Karpas-422 (cell line): ENCODE data around the gene TTC33. TPM values are rescaled to one million over a fixed set of nuclear protein-coding genes. Genes with fewer than 3 reads are reported as not detected.

Source experiments
- DNase-seq: peaks from one replicate; pipeline ENCODE4 v3.0.0-alpha.2; 2015
- H2AFZ ChIP-seq: fragments of 200-600 bp; sonication (generic); 2 replicates; pipeline ENCODE4 v1.6.1; 2014; ENCODE audit warnings: antibody characterized with exemption, low read length, mixed read lengths
- H3K27ac ChIP-seq: fragments of 200-600 bp; sonication (generic); 2 replicates; pipeline ENCODE4 v1.5.1; 2014; ENCODE audit warnings: mild to moderate bottlenecking, low read length, moderate library complexity
- H3K27me3 ChIP-seq: fragments of 200-600 bp; sonication (generic); 2 replicates; pipeline ENCODE4 v1.6.1; 2014; ENCODE audit warnings: low read length, mixed read lengths
- H3K36me3 ChIP-seq: fragments of 200-600 bp; sonication (generic); 2 replicates; pipeline ENCODE4 v1.6.1; 2014; ENCODE audit warnings: low read length, mixed read lengths; ENCODE audit not compliant: insufficient read depth
- H3K4me1 ChIP-seq: fragments of 200-600 bp; sonication (generic); 2 replicates; pipeline ENCODE4 v1.6.1; 2014; ENCODE audit warnings: mild to moderate bottlenecking, low read length, mixed read lengths
- H3K4me2 ChIP-seq: fragments of 200-600 bp; sonication (generic); 2 replicates; pipeline ENCODE4 v1.6.1; 2014; ENCODE audit warnings: low read length, low read depth, mild to moderate bottlenecking; ENCODE audit not compliant: poor library complexity, severe bottlenecking
- H3K4me3 ChIP-seq: fragments of 200-600 bp; sonication (generic); 2 replicates; pipeline ENCODE4 v1.5.1; 2014; ENCODE audit warnings: mild to moderate bottlenecking, antibody characterized with exemption, low read length, mixed read lengths
- H3K79me2 ChIP-seq: fragments of 200-600 bp; sonication (generic); 2 replicates; pipeline ENCODE4 v1.6.1; 2014; ENCODE audit warnings: mild to moderate bottlenecking, low read length, mixed read lengths
- H3K9ac ChIP-seq: fragments of 200-600 bp; sonication (generic); 2 replicates; pipeline ENCODE4 v1.6.0; 2014; ENCODE audit warnings: low read length
- H3K9me2 ChIP-seq: fragments of 200-600 bp; sonication (generic), shearing (Covaris generic); replicated peaks from 2 replicates; pipeline ENCODE4 v1.6.0; 2014; ENCODE audit warnings: mild to moderate bottlenecking, low read length, moderate library complexity; ENCODE audit not compliant: insufficient read depth
- H3K9me3 ChIP-seq: fragments of 300-700, 200-600 bp; sonication (generic); 2 replicates; pipeline ENCODE4 v1.6.1; 2014; ENCODE audit warnings: low read length, mixed read lengths
- H4K20me1 ChIP-seq: fragments of 200-600 bp; sonication (generic); 2 replicates; pipeline ENCODE4 v1.6.1; 2014; ENCODE audit warnings: mild to moderate bottlenecking, antibody characterized with exemption, low read length, low read depth; ENCODE audit not compliant: insufficient read depth
- total RNA-seq: library from RNA; depleted of rRNA; stranded (reverse); fragments of >200 nt; shearing (Covaris generic); gene quantifications from 2 replicates; pipeline ENCODE4 v1.2.3, GENCODE V29; 2014; ENCODE audit warnings: low replicate concordance

Gene TTC33
- total RNA-seq, 1 experiment from 2014 or later, result 18.5 TPM

- Histone ChIP-seq H3K9me2 (no peaks in the 10 kb centered on the region), H3K27me3 (no peaks in the 10 kb centered on the region), H3K4me3 (no peak overlapping the region), H2AFZ (no peak overlapping the region), H3K9ac (no peak overlapping the region), H3K79me2 (no peaks in the 10 kb centered on the region), H3K9me3 (no peaks in the 10 kb centered on the region), H3K4me1 (no peaks in the 10 kb centered on the region), H3K4me2 (no peak overlapping the region), H3K36me3 (no peaks in the 10 kb centered on the region), H3K27ac (no peak overlapping the region), H4K20me1 (no peaks in the 10 kb centered on the region)
- no peak for DNase-seq
Observed at GRCh38 chr5:40560474-40561110, 195.2 kb downstream of the TTC33 start.

GRCh38 chr5:40559306-40559705, 196.5 kb downstream of the TTC33 start:
- no peaks in the 10 kb centered on the region for H3K9me2 ChIP-seq
- DNase-seq, result no peak
- H2AFZ ChIP-seq, result no peak overlapping the region
- H3K27me3 ChIP-seq, result no peaks in the 10 kb centered on the region
- no peaks in the 10 kb centered on the region for H4K20me1 ChIP-seq
- H3K36me3 ChIP-seq, result no peaks in the 10 kb centered on the region
- H3K4me1 ChIP-seq, result no peaks in the 10 kb centered on the region
- no peak overlapping the region for H3K4me2 ChIP-seq
- H3K79me2 ChIP-seq, result no peaks in the 10 kb centered on the region
- H3K4me3 ChIP-seq, result no peak overlapping the region
- H3K27ac ChIP-seq, result no peak overlapping the region
- H3K9ac ChIP-seq, result no peak overlapping the region
- no peaks in the 10 kb centered on the region for H3K9me3 ChIP-seq

GRCh38 chr5:40557501-40557900, 198.3 kb downstream of the TTC33 start:
- Histone ChIP-seq H2AFZ (no peak overlapping the region), H3K9me2 (no peaks in the 10 kb centered on the region), H4K20me1 (no peaks in the 10 kb centered on the region)

GRCh38 chr5:40556811-40557210, 198.9 kb downstream of the TTC33 start:
- H3K9ac ChIP-seq, result no peak overlapping the region
- DNase-seq, result no peak
- no peaks in the 10 kb centered on the region for H3K9me3 ChIP-seq

More at GRCh38 chr5:40557501-40557900, 198.3 kb downstream of the TTC33 start:
- Histone ChIP-seq H3K9me3 (no peaks in the 10 kb centered on the region), H3K9ac (no peak overlapping the region), H3K4me1 (no peaks in the 10 kb centered on the region), H3K4me3 (no peak overlapping the region), H3K79me2 (no peaks in the 10 kb centered on the region), H3K27me3 (no peaks in the 10 kb centered on the region), H3K36me3 (no peaks in the 10 kb centered on the region), H3K27ac (no peak overlapping the region), H3K4me2 (no peak overlapping the region)
- no peak for DNase-seq

DNA sequence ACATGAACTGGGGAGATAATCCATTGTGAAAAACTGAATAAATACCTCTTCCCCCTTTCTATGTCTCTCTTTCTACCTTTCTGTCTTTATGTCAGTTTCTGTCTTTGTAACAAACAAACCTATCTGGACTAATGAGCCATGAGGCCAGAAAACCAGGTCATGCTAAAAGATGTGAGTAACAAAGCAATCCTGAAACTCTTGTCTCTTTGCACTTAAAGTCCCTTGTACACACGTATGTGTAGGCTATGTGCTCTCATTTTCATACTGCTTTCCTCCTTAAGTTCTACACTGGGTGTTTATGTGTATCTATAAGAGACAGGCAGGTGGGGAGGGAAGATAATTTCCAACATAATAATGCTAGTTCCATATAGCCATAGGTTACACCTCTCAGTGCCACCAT, 199.9 kb downstream of the TTC33 start:
- Histone ChIP-seq H3K27ac (no peak overlapping the region), H3K4me2 (no peak overlapping the region), H2AFZ (no peak overlapping the region), H3K79me2 (no peaks in the 10 kb centered on the region), H3K9ac (no peak overlapping the region), H3K9me2 (no peaks in the 10 kb centered on the region), H3K9me3 (no peaks in the 10 kb centered on the region), H3K4me3 (no peak overlapping the region), H3K36me3 (no peaks in the 10 kb centered on the region), H4K20me1 (no peaks in the 10 kb centered on the region), H3K27me3 (no peaks in the 10 kb centered on the region), H3K4me1 (no peaks in the 10 kb centered on the region)
- DNase-seq, result no peak

More at GRCh38 chr5:40556811-40557210, 198.9 kb downstream of the TTC33 start:
- no peak overlapping the region for H3K4me2 ChIP-seq
- H2AFZ ChIP-seq, result no peak overlapping the region
- H3K9me2 ChIP-seq, result no peaks in the 10 kb centered on the region
- H3K4me3 ChIP-seq, result no peak overlapping the region
- no peaks in the 10 kb centered on the region for H3K79me2 ChIP-seq
- H3K36me3 ChIP-seq, result no peaks in the 10 kb centered on the region
- H3K27ac ChIP-seq, result no peak overlapping the region
- no peaks in the 10 kb centered on the region for H3K27me3 ChIP-seq
- H3K4me1 ChIP-seq, result no peaks in the 10 kb centered on the region
- H4K20me1 ChIP-seq, result no peaks in the 10 kb centered on the region

DNA sequence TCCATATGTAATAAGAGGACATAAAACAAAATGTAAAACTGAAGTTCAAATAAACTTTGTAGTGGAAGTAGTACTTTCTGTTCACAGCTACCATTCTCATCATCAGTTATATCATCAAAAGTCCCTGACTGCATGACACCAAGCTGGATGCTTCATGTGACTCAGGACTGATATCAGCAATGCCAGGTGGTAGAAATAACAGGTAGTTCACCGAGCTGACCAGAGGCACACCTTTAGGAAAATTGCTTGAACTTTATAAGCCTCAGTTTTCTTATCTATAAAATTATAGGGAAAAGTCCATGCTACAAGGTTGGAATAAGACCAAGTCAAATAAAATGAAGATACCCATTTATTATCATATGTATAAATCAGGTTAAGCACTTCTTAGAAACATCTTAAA, 200.9 kb downstream of the TTC33 start:
- H3K9me2 ChIP-seq, result no peaks in the 10 kb centered on the region
- no peak for DNase-seq
- no peaks in the 10 kb centered on the region for H3K79me2 ChIP-seq
- H3K36me3 ChIP-seq, result no peaks in the 10 kb centered on the region
- no peak overlapping the region for H3K4me3 ChIP-seq
- no peak overlapping the region for H3K27ac ChIP-seq
- no peaks in the 10 kb centered on the region for H3K27me3 ChIP-seq
- no peaks in the 10 kb centered on the region for H3K4me1 ChIP-seq
- H3K9ac ChIP-seq, result no peak overlapping the region
- no peaks in the 10 kb centered on the region for H4K20me1 ChIP-seq
- no peak overlapping the region for H3K4me2 ChIP-seq
- H3K9me3 ChIP-seq, result no peaks in the 10 kb centered on the region
- no peak overlapping the region for H2AFZ ChIP-seq

DNA sequence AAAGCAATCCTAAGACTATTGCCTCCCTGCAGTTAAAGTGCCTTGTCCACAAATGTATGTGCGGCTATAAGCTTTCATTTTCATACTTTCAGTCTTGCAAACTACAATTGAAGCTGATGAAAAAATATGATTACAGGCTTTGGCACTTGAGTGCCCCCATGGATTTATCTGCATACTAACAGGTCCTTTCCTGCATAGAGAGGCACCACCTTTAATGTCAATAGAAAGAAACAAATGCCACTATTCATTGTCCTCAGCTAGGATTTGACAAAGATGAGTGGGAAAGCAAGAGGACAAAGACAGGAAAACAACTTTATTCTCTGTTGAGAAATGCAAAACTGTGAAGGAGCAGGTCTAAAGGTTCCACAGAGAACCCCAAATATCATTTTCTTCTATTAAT, 201.7 kb downstream of the TTC33 start:
- H3K9ac ChIP-seq, result no peak overlapping the region

GRCh38 chr5:40552981-40553380, 202.8 kb downstream of the TTC33 start:
- Histone ChIP-seq H3K4me2 (no peak overlapping the region), H3K9me3 (no peaks in the 10 kb centered on the region), H4K20me1 (no peaks in the 10 kb centered on the region), H3K9me2 (no peaks in the 10 kb centered on the region), H3K9ac (no peak overlapping the region), H3K79me2 (no peaks in the 10 kb centered on the region), H3K4me1 (no peaks in the 10 kb centered on the region), H3K4me3 (no peak overlapping the region), H3K27ac (no peak overlapping the region), H2AFZ (no peak overlapping the region), H3K27me3 (no peaks in the 10 kb centered on the region), H3K36me3 (no peaks in the 10 kb centered on the region)
- DNase-seq, result no peak

More for the DNA sequence above, 201.7 kb downstream of the TTC33 start:
- Histone ChIP-seq H3K4me2 (no peak overlapping the region), H3K36me3 (no peaks in the 10 kb centered on the region), H2AFZ (no peak overlapping the region), H4K20me1 (no peaks in the 10 kb centered on the region), H3K27ac (no peak overlapping the region), H3K79me2 (no peaks in the 10 kb centered on the region), H3K9me3 (no peaks in the 10 kb centered on the region), H3K9me2 (no peaks in the 10 kb centered on the region), H3K4me1 (no peaks in the 10 kb centered on the region), H3K4me3 (no peak overlapping the region), H3K27me3 (no peaks in the 10 kb centered on the region)
- no peak for DNase-seq
